Kidney (tissue), 14 donors: ENCODE data around the gene BRIP1. TPM values are rescaled to one million over a fixed set of nuclear protein-coding genes. Genes with fewer than 3 reads are reported as not detected.

Experiments
- DNase-seq, 5 donors: peaks; one replicate each; pipeline ENCODE4 v3.0.0-alpha.2; 2013 to 2020
- FAIRE-seq: peaks from 2 replicates; lab custom pipeline; 2012; peaks lifted over from hg19 to GRCh38; lab: Jason Lieb, UNC
- H3K27ac ChIP-seq, 2 donors: one replicate each; pipeline ENCODE4 v1.7.0; 2013; ENCODE audit warnings: low read depth in 2 of 2, low read length in 2 of 2, inconsistent platforms in 1 of 2
- H3K27me3 ChIP-seq: one replicate; pipeline ENCODE4 v1.7.1; 2013; ENCODE audit warnings: low read length, inconsistent platforms; ENCODE audit not compliant: control insufficient read depth, insufficient read depth
- H3K36me3 ChIP-seq, 3 donors: one replicate each; pipeline versions ENCODE4 v1.7.0 to v1.7.1; 2013; ENCODE audit warnings: low read length in 3 of 3, control low read depth in 1 of 3, inconsistent platforms in 1 of 3; ENCODE audit not compliant: insufficient read depth in 3 of 3, control insufficient read depth in 2 of 3
- H3K4me1 ChIP-seq, 3 donors: one replicate each; pipeline versions ENCODE4 v1.7.0 to v1.7.1; 2013; ENCODE audit warnings: low read length in 3 of 3, inconsistent platforms in 1 of 3, low read depth in 1 of 3; ENCODE audit not compliant: control insufficient read depth in 2 of 3, insufficient read depth in 2 of 3
- H3K4me3 ChIP-seq, 3 donors: one replicate each; pipeline versions ENCODE4 v1.7.0 to v1.8.1; 2013; ENCODE audit warnings: low read length in 3 of 3, control low read depth in 1 of 3, inconsistent platforms in 1 of 3
- H3K9ac ChIP-seq, 3 donors: one replicate each; pipeline versions ENCODE4 v1.7.0 to v1.7.1; 2013; ENCODE audit warnings: low read length in 3 of 3, control low read depth in 1 of 3, inconsistent platforms in 1 of 3
- H3K9me3 ChIP-seq, 3 donors: one replicate each; pipeline versions ENCODE4 v1.7.0 to v1.7.1; 2013; ENCODE audit warnings: low read length in 3 of 3, control low read depth in 1 of 3, inconsistent platforms in 1 of 3; ENCODE audit not compliant: control insufficient read depth in 2 of 3, insufficient read depth in 1 of 3
- intact Hi-C: fragments of 100-400 bp; cut with DNase I; formaldehyde crosslinking; loops from one replicate; pipeline ENCODE4 v1.11.1; 2022
- polyA plus RNA-seq: library from polyadenylated mRNA; stranded (reverse); fragments of 350-450 nt; fragmentation: Illumina TruSeq; extraction: RNeasy Lipid Tissue Mini Kit (QIAGEN cat#74804); gene quantifications from one replicate; pipeline ENCODE4 v1.2.3, GENCODE V29; 2014; ENCODE audit warnings: low read depth, low replicate concordance; ENCODE audit not compliant: insufficient read depth
- total RNA-seq: library from RNA; stranded (reverse); fragmentation: NEBNext Ultra II Directional; extraction: Animal tissue kit (Norgen Biotek cat#: 25700); gene quantifications from one replicate; pipeline ENCODE4 v1.2.1, GENCODE V29; 2021
- TF ChIP-seq, protein P1 (sequence below): IDR thresholded peaks from 3 replicates; pipeline ENCODE4 v1.5.1; 2012; ENCODE audit warnings: mild to moderate bottlenecking, moderate library complexity, borderline replicate concordance; ENCODE audit not compliant: insufficient read depth; ENCODE audit errors: extremely low read depth
- donor health status: control.
- donor health status: control.
- donor health status: control.
- donor health status: control.
- donor health status: control.
- donor health status: DM: yes; HTN: yes; CAD: no.
- donor health status: Normal renal cell carcinoma (clear cell type).

The BRIP1 gene
- total and polyA plus RNA-seq, 2 donors from 2014 or later: 0.54 TPM; not detected in 1

DNA sequence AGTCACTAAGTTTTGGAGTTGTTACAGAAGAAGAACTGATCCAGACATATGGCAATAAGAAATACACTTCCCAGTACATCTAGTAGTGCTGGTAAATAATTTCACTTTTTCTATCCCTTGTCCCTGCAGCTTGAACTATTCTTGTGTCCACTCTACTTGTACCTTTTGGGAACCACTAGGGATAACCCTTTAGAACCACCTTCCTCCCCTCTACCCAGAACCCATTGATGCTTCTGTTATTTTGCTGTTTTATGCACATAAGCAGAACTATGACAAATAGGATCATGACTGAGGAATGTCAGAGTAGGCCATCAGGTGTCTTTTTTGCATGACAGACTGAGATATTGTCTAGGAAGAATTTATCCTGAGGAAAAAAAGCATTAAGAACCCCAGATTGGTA lies 125.1 kb downstream of the BRIP1 start:
- Histone ChIP-seq H3K9ac (no peak overlapping the region), H3K4me3 (no peak overlapping the region), H3K9me3 (peaks cover 0 to 4% (median 0%) of the 10 kb centered on the region in 3 donors), H3K27ac (no peak overlapping the region), H3K4me1 (no peaks in the 10 kb centered on the region), H3K27me3 (no peaks in the 10 kb centered on the region), H3K36me3 (no peaks in the 10 kb centered on the region)
- intact Hi-C loops: no loop called here
- DNase-seq: no peak
- TF ChIP-seq, protein P1, sequence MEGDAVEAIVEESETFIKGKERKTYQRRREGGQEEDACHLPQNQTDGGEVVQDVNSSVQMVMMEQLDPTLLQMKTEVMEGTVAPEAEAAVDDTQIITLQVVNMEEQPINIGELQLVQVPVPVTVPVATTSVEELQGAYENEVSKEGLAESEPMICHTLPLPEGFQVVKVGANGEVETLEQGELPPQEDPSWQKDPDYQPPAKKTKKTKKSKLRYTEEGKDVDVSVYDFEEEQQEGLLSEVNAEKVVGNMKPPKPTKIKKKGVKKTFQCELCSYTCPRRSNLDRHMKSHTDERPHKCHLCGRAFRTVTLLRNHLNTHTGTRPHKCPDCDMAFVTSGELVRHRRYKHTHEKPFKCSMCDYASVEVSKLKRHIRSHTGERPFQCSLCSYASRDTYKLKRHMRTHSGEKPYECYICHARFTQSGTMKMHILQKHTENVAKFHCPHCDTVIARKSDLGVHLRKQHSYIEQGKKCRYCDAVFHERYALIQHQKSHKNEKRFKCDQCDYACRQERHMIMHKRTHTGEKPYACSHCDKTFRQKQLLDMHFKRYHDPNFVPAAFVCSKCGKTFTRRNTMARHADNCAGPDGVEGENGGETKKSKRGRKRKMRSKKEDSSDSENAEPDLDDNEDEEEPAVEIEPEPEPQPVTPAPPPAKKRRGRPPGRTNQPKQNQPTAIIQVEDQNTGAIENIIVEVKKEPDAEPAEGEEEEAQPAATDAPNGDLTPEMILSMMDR: no peak
- FAIRE-seq: no peak

- Histone ChIP-seq H3K4me3 (no peak overlapping the region), H3K4me1 (no peaks in the 10 kb centered on the region), H3K36me3 (no peaks in the 10 kb centered on the region), H3K27ac (no peak overlapping the region), H3K9me3 (peaks cover 0 to 4% (median 0%) of the 10 kb centered on the region in 3 donors), H3K27me3 (no peaks in the 10 kb centered on the region), H3K9ac (no peak overlapping the region)
- FAIRE-seq: no peak
- intact Hi-C loops: no loop called here
- TF ChIP-seq, protein P1: no peak
- DNase-seq: no peak
Measured at GRCh38 chr17:61737820-61738219, 125.5 kb downstream of the BRIP1 start.

DNA sequence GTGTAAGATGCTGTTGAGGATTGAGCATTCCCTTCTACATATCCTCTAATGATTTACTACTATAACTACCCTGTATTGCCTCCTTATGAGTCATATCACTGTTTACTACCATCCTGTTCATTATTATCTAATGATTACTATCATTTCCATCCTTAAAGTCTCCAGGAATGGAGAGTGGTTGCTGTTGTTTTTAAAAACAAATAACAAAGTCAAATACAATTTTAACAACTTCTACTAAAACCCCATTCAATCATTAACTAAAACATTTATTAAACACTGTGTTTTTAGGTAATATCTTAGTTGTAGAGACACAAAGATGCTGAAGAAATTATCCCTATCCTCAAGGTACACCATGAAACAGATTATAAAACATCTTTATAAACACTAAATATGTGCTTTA lies 126.9 kb downstream of the BRIP1 start:
- Histone ChIP-seq H3K9me3 (peaks cover 0 to 4% (median 0%) of the 10 kb centered on the region in 3 donors), H3K4me3 (no peak overlapping the region), H3K36me3 (no peaks in the 10 kb centered on the region), H3K4me1 (no peaks in the 10 kb centered on the region), H3K27ac (no peak overlapping the region), H3K27me3 (no peaks in the 10 kb centered on the region), H3K9ac (no peak overlapping the region)
- TF ChIP-seq, protein P1: no peak
- FAIRE-seq: no peak
- intact Hi-C loops: no loop called here
- no peak for DNase-seq

DNA sequence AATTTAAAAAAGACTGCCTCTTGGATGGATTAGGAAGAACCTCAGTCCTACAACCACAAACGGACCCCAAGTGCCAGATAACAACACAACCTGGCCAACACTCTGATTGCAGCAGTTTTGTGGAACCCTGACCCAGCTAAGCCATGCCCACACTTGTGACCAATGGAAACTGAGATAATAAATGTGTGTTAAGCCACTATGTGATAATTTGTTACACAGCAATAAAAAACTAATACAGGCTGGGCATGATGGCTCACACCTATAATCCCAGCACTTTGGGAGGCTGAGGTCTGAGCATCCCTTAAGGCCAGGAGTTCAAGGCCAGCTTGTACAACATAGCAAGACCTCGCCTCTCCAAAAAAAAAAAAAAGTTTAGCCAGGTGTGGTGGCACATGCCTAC lies 127.5 kb downstream of the BRIP1 start:
- no peaks in the 10 kb centered on the region for H3K4me1 ChIP-seq
- FAIRE-seq (no peak), DNase-seq (no peak)
- H3K9ac ChIP-seq: no peak overlapping the region
- H3K9me3 ChIP-seq: peaks cover 0 to 4% (median 0%) of the 10 kb centered on the region in 3 donors
- TF ChIP-seq, protein P1: no peak
- no peak overlapping the region for H3K4me3 ChIP-seq
- no peaks in the 10 kb centered on the region for H3K27me3 ChIP-seq
- H3K36me3 ChIP-seq: no peaks in the 10 kb centered on the region
- intact Hi-C loops: no loop called here
- H3K27ac ChIP-seq: no peak overlapping the region
